Heart left ventricle (tissue), 16 donors: ENCODE results near the gene ZNF791. TPM values are rescaled to one million over a fixed set of nuclear protein-coding genes. Genes with fewer than 3 reads are reported as not detected.
A peak's percentile ranks its signal among the peaks of the same experiment; 100 is the strongest.

Experiments used
- ATAC-seq, 4 donors: fragments of 200-7000 bp; cut with Tn5 transposase; one replicate each; pipeline ENCODE4 v1.9.1; 2020 to 2022; ENCODE audit warnings: moderate library complexity in 4 of 4, mild to moderate bottlenecking in 3 of 4, moderate number of reproducible peaks in 1 of 4
- DNase-seq, 5 donors: peaks; one replicate each; pipeline ENCODE4 v3.0.0-alpha.2; 2020
- H3K27ac ChIP-seq, 12 donors: fragments of 200-600 bp; sonication (generic) in 4 of 12; one replicate each; pipeline versions ENCODE4 v1.5.0 to v1.8.0; 2016 to 2022; ENCODE audit warnings: mild to moderate bottlenecking in 2 of 12
- H3K27me3 ChIP-seq, 9 donors: fragments of 200-600 bp; sonication (generic) in 2 of 9; one replicate each; pipeline versions ENCODE4 v1.5.1 to v1.8.0; 2016 to 2022; ENCODE audit warnings: mild to moderate bottlenecking in 3 of 9
- H3K36me3 ChIP-seq, 9 donors: fragments of 200-600 bp; sonication (generic) in 2 of 9; one replicate each; pipeline versions ENCODE4 v1.5.0 to v1.8.0; 2018 to 2022; ENCODE audit warnings: mild to moderate bottlenecking in 2 of 9
- H3K4me1 ChIP-seq, 12 donors: fragments of 200-600 bp; sonication (generic) in 4 of 12; one replicate each; pipeline versions ENCODE4 v1.5.0 to v1.8.0; 2016 to 2022; ENCODE audit warnings: mild to moderate bottlenecking in 3 of 12
- H3K4me3 ChIP-seq, 12 donors: fragments of 200-600 bp; sonication (generic) in 4 of 12; one replicate each; pipeline versions ENCODE4 v1.5.0 to v1.8.0; 2017 to 2022; ENCODE audit warnings: mild to moderate bottlenecking in 9 of 12, moderate library complexity in 4 of 12
- H3K9me3 ChIP-seq, 12 donors: fragments of 200-600 bp; sonication (generic) in 4 of 12; one replicate each; pipeline versions ENCODE4 v1.5.0 to v1.8.0; 2016 to 2022; ENCODE audit warnings: mild to moderate bottlenecking in 1 of 12
- POLR2A ChIP-seq, 2 donors: fragments of 450-650 bp; IDR thresholded peaks; one replicate each; pipeline ENCODE4 v1.6.1; 2017; ENCODE audit warnings: antibody characterized with exemption in 2 of 2, mild to moderate bottlenecking in 2 of 2, moderate library complexity in 2 of 2
- WGBS, 4 donors: extraction: QIAGEN DNeasy Blood & Tissue Kit in 2 of 4; methylation state at CpG; one replicate each; pipeline versions ENCODE4 v1.1.5 to v1.1.7; 2013 to 2018; 5-methylcytosine and 5-hydroxymethylcytosine counted together
- intact Hi-C, 10 donors: fragments of 100-400 bp; cut with DNase I; formaldehyde crosslinking; loops; one replicate each; pipeline versions ENCODE4 v1.11.1 to v1.14.2; 2022
- polyA plus RNA-seq, 2 donors: library from polyadenylated mRNA; stranded (reverse); fragments of 200-250 nt; gene quantifications; one replicate each; pipeline ENCODE4 v1.2.3, GENCODE V29; 2013
- total RNA-seq, 9 donors: library from RNA; depleted of rRNA in 2 of 9; stranded (reverse); fragments of >200 nt in 2 of 9; fragmentation: NEBNext Ultra II Directional in 3 of 9; extraction: Animal tissue kit (Norgen Biotek cat#: 25700) in 3 of 9; gene quantifications; one replicate each; pipeline versions ENCODE4 v1.1.0 to v1.2.4, GENCODE V29; 2016 to 2023
- TF ChIP-seq, protein P1 (sequence below), 12 donors: fragments of 200-600 bp; sonication (generic) in 4 of 12; IDR thresholded peaks; one replicate each; pipeline versions ENCODE4 v1.5.0 to v1.8.0; 2018 to 2022; ENCODE audit warnings: antibody characterized with exemption in 12 of 12, mild to moderate bottlenecking in 5 of 12
- donor health status: ischemic (EF 13 %, LVEDD 7.1; RV severe dilation, severe dysfunction).
- donor health status: healthy with polysubstance abuse.
- donor health status: DM: no; HTN: yes; CAD: no.
- donor health status: DM: no; HTN: no; CAD: no.
- donor health status: ischemic (EF 25% LVEDD 6.9; RV normal size, moderate dysfunction).
- donor health status: ischemic (EF 25% LVEDD 5.7; RV mildly dilated, moderate dysfunction).
- donor health status: healthy.
- donor health status: DM: yes; HTN: yes; CAD: no.
- donor health status: ischemic (EF 35%, LVEDD 5.7; RV mildly dilated, moderate dysfunction).
- donor health status: nonischemic (EF 11% LVEDD 7.7; RV severe dilation, severe dysfunction).
- donor health status: DM: yes; HTN: yes; CAD: no.
- donor health status: PGD.
- donor health status: ischemic (EF 29% LVEDD 5.4; RV normal size, mild dysfunction).
- donor health status: nonischemic (EF 23%, LVEDD 6.1; RV moderate dilation, normal function).

The ZNF791 gene
- total and polyA plus RNA-seq, 11 donors = 6.1 to 22.6 (median 12.2) TPM

DNA sequence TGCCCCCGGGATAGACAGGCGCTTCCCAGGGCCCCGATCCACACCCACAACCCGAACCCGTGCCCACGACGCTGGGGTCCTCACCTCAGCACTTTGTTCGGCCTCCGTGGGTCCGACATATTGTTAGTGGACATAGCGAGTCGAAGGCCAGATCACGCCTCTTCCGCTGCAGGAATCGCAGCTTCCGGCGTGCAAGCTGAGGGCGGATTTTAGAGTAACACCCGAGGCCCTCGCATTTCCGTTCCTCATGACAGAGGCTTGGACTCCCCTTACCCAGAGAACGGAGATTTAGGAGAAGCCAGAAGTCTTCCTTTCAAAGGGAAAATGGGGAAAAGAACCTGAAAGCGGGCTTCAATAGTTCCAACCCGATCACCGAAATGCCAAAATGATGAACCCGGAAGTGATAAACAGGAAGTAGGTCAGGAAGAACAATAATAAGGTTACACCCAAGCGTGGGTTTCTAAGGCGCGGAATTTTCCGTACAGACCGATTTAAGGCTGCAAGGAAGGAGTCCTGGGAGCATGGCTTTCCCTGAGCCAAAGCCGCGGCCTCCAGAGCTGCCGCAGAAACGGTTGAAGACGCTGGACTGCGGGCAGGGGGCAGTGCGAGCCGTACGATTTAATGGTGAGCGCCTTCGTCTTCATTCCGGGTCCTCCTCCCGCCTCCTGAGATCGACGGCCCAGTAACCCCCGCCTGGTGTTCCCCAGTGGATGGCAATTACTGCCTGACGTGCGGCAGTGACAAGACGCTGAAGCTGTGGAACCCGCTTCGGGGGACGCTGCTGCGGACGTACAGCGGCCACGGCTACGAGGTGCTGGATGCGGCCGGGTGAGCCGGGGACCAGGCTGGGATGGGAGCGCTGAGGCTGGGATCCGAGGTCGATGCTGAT lies 58.8 kb downstream of the ZNF791 start:
- H3K27ac ChIP-seq = peak overlapping the region; percentile 91 to 99 (median 96)
- DNase-seq (peak; percentile 81 to 88 (median 84)), ATAC-seq (peak; percentile 58 to 79 (median 68))
- peaks cover 9 to 47% (median 39%) of the 10 kb centered on the region in 12 donors for H3K4me1 ChIP-seq
- intact Hi-C loops = loop anchor here in 7 of 10 donors (5.0 to 10.0 kb wide), 3 partner anchors 57 to 175 kb away; partner anchors contain the start of genes ZNF490 (in 1 of the 7) and ZNF791 (in 1 of the 7)
- peak in 1 of 2 donors; percentile 9 for TF ChIP-seq POLR2A (IDR thresholded peaks at IDR 0.05)
- TF ChIP-seq, protein P1, sequence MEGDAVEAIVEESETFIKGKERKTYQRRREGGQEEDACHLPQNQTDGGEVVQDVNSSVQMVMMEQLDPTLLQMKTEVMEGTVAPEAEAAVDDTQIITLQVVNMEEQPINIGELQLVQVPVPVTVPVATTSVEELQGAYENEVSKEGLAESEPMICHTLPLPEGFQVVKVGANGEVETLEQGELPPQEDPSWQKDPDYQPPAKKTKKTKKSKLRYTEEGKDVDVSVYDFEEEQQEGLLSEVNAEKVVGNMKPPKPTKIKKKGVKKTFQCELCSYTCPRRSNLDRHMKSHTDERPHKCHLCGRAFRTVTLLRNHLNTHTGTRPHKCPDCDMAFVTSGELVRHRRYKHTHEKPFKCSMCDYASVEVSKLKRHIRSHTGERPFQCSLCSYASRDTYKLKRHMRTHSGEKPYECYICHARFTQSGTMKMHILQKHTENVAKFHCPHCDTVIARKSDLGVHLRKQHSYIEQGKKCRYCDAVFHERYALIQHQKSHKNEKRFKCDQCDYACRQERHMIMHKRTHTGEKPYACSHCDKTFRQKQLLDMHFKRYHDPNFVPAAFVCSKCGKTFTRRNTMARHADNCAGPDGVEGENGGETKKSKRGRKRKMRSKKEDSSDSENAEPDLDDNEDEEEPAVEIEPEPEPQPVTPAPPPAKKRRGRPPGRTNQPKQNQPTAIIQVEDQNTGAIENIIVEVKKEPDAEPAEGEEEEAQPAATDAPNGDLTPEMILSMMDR (IDR thresholded peaks at IDR 0.05) = peak in 1 of 12 donors; percentile 16
- peaks cover 0 to 40% (median 26%) of the 10 kb centered on the region in 9 donors for H3K36me3 ChIP-seq
- no peaks in the 10 kb centered on the region for H3K9me3 ChIP-seq
- H3K27me3 ChIP-seq = no peaks in the 10 kb centered on the region
- WGBS, 4 donors = 0 to 1% (median 0%) methylated on average over 39 to 64 of the region's 64 CpGs
- peak overlapping the region; percentile 64 to 100 (median 88) for H3K4me3 ChIP-seq

DNA sequence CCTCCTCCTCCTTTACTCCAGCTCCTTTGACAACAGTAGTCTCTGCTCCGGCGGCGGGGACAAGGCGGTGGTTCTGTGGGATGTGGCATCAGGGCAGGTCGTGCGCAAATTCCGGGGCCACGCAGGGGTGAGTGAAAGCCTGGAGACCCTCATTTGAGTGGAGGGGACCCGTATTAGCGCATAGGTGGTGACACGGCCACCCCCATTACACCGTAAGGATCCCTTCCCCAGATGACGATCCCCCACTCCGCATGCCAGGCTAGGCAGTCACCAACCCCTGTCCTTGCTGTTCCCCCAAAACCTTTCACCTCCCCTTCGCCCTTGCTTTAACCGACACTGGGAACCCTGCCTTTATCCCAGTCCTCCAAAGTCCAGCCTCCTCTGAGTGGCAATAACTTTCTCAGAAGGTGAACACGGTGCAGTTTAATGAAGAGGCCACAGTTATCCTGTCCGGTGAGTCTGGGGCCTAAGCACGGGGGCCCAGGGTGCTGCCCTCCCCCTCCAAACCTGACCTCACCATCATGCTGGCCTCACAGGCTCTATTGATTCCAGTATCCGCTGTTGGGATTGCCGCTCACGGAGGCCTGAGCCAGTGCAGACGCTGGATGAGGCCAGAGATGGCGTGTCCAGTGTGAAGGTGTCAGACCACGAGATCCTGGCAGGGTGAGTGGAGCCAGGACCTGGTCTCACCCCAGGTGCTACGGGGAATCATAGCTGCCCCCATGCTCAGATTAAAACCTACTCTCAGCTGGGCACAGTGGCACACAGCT lies 59.6 kb downstream of the ZNF791 start:
- Histone ChIP-seq H3K36me3 (peaks cover 0 to 48% (median 32%) of the 10 kb centered on the region in 9 donors), H3K4me3 (peak overlapping the region; percentile 64 to 100 (median 88)), H3K4me1 (peaks cover 9 to 42% (median 37%) of the 10 kb centered on the region in 12 donors), H3K27ac (peak overlapping the region in 10 of 12 donors; percentile 91 to 99 (median 96)), H3K9me3 (no peaks in the 10 kb centered on the region), H3K27me3 (no peaks in the 10 kb centered on the region)
- intact Hi-C loops = loop anchor here in 6 of 10 donors (5.0 to 10.0 kb wide), 3 partner anchors 58 to 174 kb away; partner anchors contain the start of genes ZNF490 (in 1 of the 6) and ZNF791 (in 1 of the 6)
- 40 to 49% (median 43%) methylated on average over 24 to 26 of the region's 26 CpGs for WGBS, 4 donors
- no peak for TF ChIP-seq POLR2A (IDR thresholded peaks at IDR 0.05)
- TF ChIP-seq, protein P1 (IDR thresholded peaks at IDR 0.05) = no peak
- DNase-seq = no peak
- ATAC-seq = no peak

DNA sequence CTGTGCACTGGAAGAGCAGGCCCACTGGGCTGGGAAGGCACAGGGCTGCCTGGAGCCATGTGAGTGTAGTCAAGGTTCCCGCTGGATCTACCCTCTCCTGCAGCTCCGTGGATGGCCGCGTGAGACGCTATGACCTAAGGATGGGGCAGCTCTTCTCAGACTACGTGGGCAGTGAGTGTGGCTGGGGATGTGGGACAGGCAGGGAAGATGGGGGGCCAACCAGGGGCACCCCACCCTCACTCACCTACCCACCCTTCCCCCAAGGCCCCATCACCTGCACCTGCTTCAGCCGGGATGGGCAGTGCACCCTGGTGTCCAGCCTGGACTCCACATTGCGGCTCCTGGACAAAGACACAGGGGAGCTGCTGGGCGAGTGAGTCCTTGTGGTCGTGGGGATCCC lies 62.0 kb downstream of the ZNF791 start:
- Histone ChIP-seq H3K4me1 (peaks cover 9 to 28% (median 21%) of the 10 kb centered on the region in 12 donors), H3K9me3 (no peaks in the 10 kb centered on the region), H3K36me3 (peaks cover 0 to 71% (median 55%) of the 10 kb centered on the region in 9 donors), H3K4me3 (no peak overlapping the region), H3K27ac (no peak overlapping the region), H3K27me3 (no peaks in the 10 kb centered on the region)
- TF ChIP-seq, protein P1 (IDR thresholded peaks at IDR 0.05) = no peak
- no peak for TF ChIP-seq POLR2A (IDR thresholded peaks at IDR 0.05)
- intact Hi-C loops = loop anchor here in 7 of 10 donors (1.0 to 10.0 kb wide), 5 partner anchors 60 to 172 kb away; partner anchors contain the start of genes ZNF490 (in 1 of the 7) and ZNF791 (in 1 of the 7)
- no peak for ATAC-seq
- WGBS, 4 donors = 76 to 89% (median 84%) methylated on average over 2 to 10 of the region's 10 CpGs
- no peak for DNase-seq
